HepG2 (cell line): ENCODE measurements around the gene ZNRF3. TPM values are rescaled to one million over a fixed set of nuclear protein-coding genes. Genes with fewer than 3 reads are reported as not detected.

Experiments
- ATAC-seq: fragments of 200-7000 bp; cut with Tn5 transposase; 3 replicates; pipeline ENCODE4 v1.9.1; 2020; ENCODE audit warnings: mild to moderate bottlenecking, moderate library complexity
- BruUV-seq: library from RNA; stranded (reverse); fragments of 400-500 nt; replicated peaks from 2 replicates; lab custom pipeline; 2021; lab: Mats Ljungman, UMichigan
- CTCF ChIA-PET: fragments of 300-600 bp; formaldehyde crosslinking; extraction: SDS; loops from one replicate; lab custom pipeline; 2021; ENCODE audit warnings: low total read pairs, inconsistent platforms, low intra/inter-chr PET ratio; lab: Yijun Ruan, JAX
- POLR2A ChIA-PET: fragments of 350-600 bp; sonication (Branson Sonifier 250); formaldehyde crosslinking; loops from one replicate; lab custom pipeline; 2020; ENCODE audit warnings: antibody characterized with exemption, inconsistent platforms; lab: Yijun Ruan, JAX
- DNase-seq: peaks from one replicate; pipeline ENCODE4 v3.0.0-alpha.2; 2015; ENCODE audit warnings: low spot score
- FAIRE-seq: peaks from 3 replicates; lab custom pipeline; 2011; peaks lifted over from hg19 to GRCh38; lab: Jason Lieb, UNC
- H2AFZ ChIP-seq: one replicate; pipeline ENCODE4 v1.6.1; 2011; ENCODE audit warnings: low read length, inconsistent platforms
- H3K27ac ChIP-seq: fragments of 300-600 bp; 3 replicates; pipeline ENCODE4 v1.8.0; 2011; ENCODE audit warnings: mixed run types, mild to moderate bottlenecking, mixed read lengths, low read length, inconsistent platforms; ENCODE audit not compliant: insufficient read depth; ENCODE audit errors: extremely low read length
- H3K27me3 ChIP-seq, 2 experiments: fragments of 200-600 bp in 1 of 2; 2 replicates in 1 of 2; 3 replicates in 1 of 2; pipeline versions ENCODE4 v1.6.0 to v1.8.0; 2011; ENCODE audit warnings: low read length in 2 of 2, mild to moderate bottlenecking in 2 of 2, moderate library complexity in 2 of 2, inconsistent platforms in 1 of 2; ENCODE audit not compliant: insufficient read depth in 2 of 2, control insufficient read depth in 1 of 2
- H3K36me3 ChIP-seq, 2 experiments: fragments of 200-600 bp in 1 of 2; replicated peaks in 1 of 2; 2 replicates in 1 of 2; 3 replicates in 1 of 2; pipeline versions ENCODE4 v1.5.1 to v1.8.0; 2011; ENCODE audit warnings: low read length in 2 of 2, inconsistent platforms in 1 of 2; ENCODE audit not compliant: insufficient read depth in 2 of 2, control insufficient read depth in 1 of 2
- H3K4me1 ChIP-seq: 2 replicates; pipeline ENCODE4 v1.5.1; 2012; ENCODE audit warnings: low read length, inconsistent platforms; ENCODE audit not compliant: insufficient read depth
- H3K4me2 ChIP-seq: 2 replicates; pipeline ENCODE4 v1.6.0; 2011; ENCODE audit warnings: low read depth, low read length, inconsistent platforms
- H3K4me3 ChIP-seq, 3 experiments: fragments of 200-600 bp in 1 of 3; sonication (generic), shearing (Covaris generic) in 1 of 3; replicated peaks in 1 of 3; 2 replicates each; pipeline ENCODE4 v1.5.1; 2011 to 2016; ENCODE audit warnings: low read length in 3 of 3, inconsistent platforms in 2 of 3, low read depth in 2 of 3, mild to moderate bottlenecking in 2 of 3, control low read depth in 1 of 3, mixed read lengths in 1 of 3; ENCODE audit not compliant: insufficient read depth in 1 of 3
- H3K79me2 ChIP-seq: one replicate; pipeline ENCODE4 v1.6.1; 2011; ENCODE audit warnings: low read length, inconsistent platforms; ENCODE audit not compliant: insufficient read depth
- H3K9ac ChIP-seq: 2 replicates; pipeline ENCODE4 v1.6.0; 2011; ENCODE audit warnings: mild to moderate bottlenecking, low read depth, low read length, inconsistent platforms; ENCODE audit not compliant: insufficient read depth
- H3K9me3 ChIP-seq: 2 replicates; pipeline ENCODE4 v1.5.1; 2012; ENCODE audit warnings: mild to moderate bottlenecking, low read length
- H4K20me1 ChIP-seq: 2 replicates; pipeline ENCODE4 v1.6.0; 2011; ENCODE audit warnings: inconsistent platforms, mild to moderate bottlenecking, low read length, moderate library complexity; ENCODE audit not compliant: insufficient read depth
- ARNTL ChIP-seq: sonication (generic); formaldehyde crosslinking; IDR thresholded peaks from 2 replicates; pipeline ENCODE4 v1.4.0; 2020; ENCODE audit warnings: mild to moderate bottlenecking, missing genetic modification reagents
- MXI1 ChIP-seq: IDR thresholded peaks from 3 replicates; pipeline ENCODE4 v1.6.1; 2012; ENCODE audit warnings: low read depth, low read length, inconsistent platforms, borderline replicate concordance
- NR2C2 ChIP-seq: sonication (generic); formaldehyde crosslinking; IDR thresholded peaks from 2 replicates; pipeline ENCODE4 v1.4.0; 2020; ENCODE audit warnings: missing genetic modification reagents, mild to moderate bottlenecking, moderate library complexity, borderline replicate concordance
- RORA ChIP-seq: sonication (generic); formaldehyde crosslinking; IDR thresholded peaks from 2 replicates; pipeline ENCODE4 v1.5.0; 2020; ENCODE audit warnings: mild to moderate bottlenecking, missing genetic modification reagents, moderate library complexity
- TOE1 ChIP-seq: sonication (generic); formaldehyde crosslinking; IDR thresholded peaks from 2 replicates; pipeline ENCODE4 v1.4.0; 2020; ENCODE audit warnings: mild to moderate bottlenecking, missing genetic modification reagents
- ZMYM2 ChIP-seq: sonication (generic); formaldehyde crosslinking; IDR thresholded peaks from 2 replicates; pipeline ENCODE4 v1.8.0; 2022; ENCODE audit warnings: mild to moderate bottlenecking, missing genetic modification reagents
- ZNF30 ChIP-seq: sonication (generic); formaldehyde crosslinking; IDR thresholded peaks from 2 replicates; pipeline ENCODE4 v1.5.0; 2020; ENCODE audit warnings: mild to moderate bottlenecking, missing genetic modification reagents
- ZNF326 ChIP-seq: sonication (generic); formaldehyde crosslinking; IDR thresholded peaks from 2 replicates; pipeline ENCODE4 v1.4.0; 2020; ENCODE audit warnings: missing genetic modification reagents, borderline replicate concordance
- ZNF335 ChIP-seq: sonication (generic); formaldehyde crosslinking; IDR thresholded peaks from 2 replicates; pipeline ENCODE4 v1.4.0; 2020; ENCODE audit warnings: missing genetic modification reagents
- ZNF383 ChIP-seq: sonication (generic); formaldehyde crosslinking; IDR thresholded peaks from 2 replicates; pipeline ENCODE4 v1.4.0; 2020; ENCODE audit warnings: missing genetic modification reagents, mild to moderate bottlenecking, borderline replicate concordance
- ZNF496 ChIP-seq: sonication (generic); formaldehyde crosslinking; IDR thresholded peaks from 2 replicates; pipeline ENCODE4 v1.8.1; 2023; ENCODE audit warnings: mild to moderate bottlenecking, moderate library complexity, missing genetic modification reagents; ENCODE audit not compliant: insufficient replicate concordance
- ZNF891 ChIP-seq: sonication (generic); formaldehyde crosslinking; IDR thresholded peaks from 2 replicates; pipeline ENCODE4 v1.5.0; 2020; ENCODE audit warnings: mild to moderate bottlenecking, missing genetic modification reagents
- WGBS: methylation state at CpG from one replicate; pipeline ENCODE4 v1.1.6; 2017; ENCODE audit warnings: low lambda C conversion rate; 5-methylcytosine and 5-hydroxymethylcytosine counted together
- in situ Hi-C: cut with HindIII; loops from 2 replicates; pipeline ENCODE4 v1.10.0; 2017; ENCODE audit warnings: low pct_unique_long_range_greater_than_20kb; ENCODE audit not compliant: extremely low pct_ligation_motif_present
- intact Hi-C: fragments of 100-400 bp; cut with micrococcal nuclease; formaldehyde crosslinking; loops from one replicate; pipeline ENCODE4 v1.10.0; 2022; ENCODE audit not compliant: unreplicated experiment
- polyA plus RNA-seq, 8 experiments: library from polyadenylated mRNA; depleted of rRNA in 3 of 8; stranded (reverse) in 7 of 8; unstranded in 1 of 8; fragments of >200 nt; fragmentation: Illumina TruSeq in 4 of 8; extraction: Trizol in 4 of 8; gene quantifications; 2 replicates each; pipeline versions ENCODE4 v1.2.1 to v1.2.3, GENCODE V29; 2011 to 2016; ENCODE audit warnings: low read depth in 4 of 8, missing spikeins in 1 of 8, mixed read lengths in 1 of 8; ENCODE audit not compliant: insufficient read depth in 1 of 8
- total RNA-seq, 5 experiments: library from RNA; depleted of rRNA; stranded (reverse); fragments of >200 nt; fragmentation: Illumina TruSeq; extraction: Trizol; gene quantifications; 2 replicates each; pipeline ENCODE4 v1.2.3, GENCODE V29; 2016; ENCODE audit warnings: low read depth in 1 of 5
- TF ChIP-seq, protein P1 (sequence below): sonication (generic); formaldehyde crosslinking; IDR thresholded peaks from 2 replicates; pipeline ENCODE4 v1.5.1; 2020; ENCODE audit warnings: mild to moderate bottlenecking, moderate library complexity, missing genetic modification reagents
- TF ChIP-seq, protein P2 (sequence below): sonication (generic); formaldehyde crosslinking; IDR thresholded peaks from 2 replicates; pipeline ENCODE4 v1.9.0; 2021; ENCODE audit warnings: missing genetic modification reagents, borderline replicate concordance
- TF ChIP-seq, protein P3 (sequence below): sonication (generic); formaldehyde crosslinking; IDR thresholded peaks from 2 replicates; pipeline ENCODE4 v1.5.1; 2020; ENCODE audit warnings: mild to moderate bottlenecking, missing genetic modification reagents, moderate library complexity

ZNRF3 gene
- total and polyA plus RNA-seq, 2 of the 13 experiments (the other 11 are each of a cell fraction or from before 2014, with no cell fraction given), result 20.3 to 36.7 TPM

DNA sequence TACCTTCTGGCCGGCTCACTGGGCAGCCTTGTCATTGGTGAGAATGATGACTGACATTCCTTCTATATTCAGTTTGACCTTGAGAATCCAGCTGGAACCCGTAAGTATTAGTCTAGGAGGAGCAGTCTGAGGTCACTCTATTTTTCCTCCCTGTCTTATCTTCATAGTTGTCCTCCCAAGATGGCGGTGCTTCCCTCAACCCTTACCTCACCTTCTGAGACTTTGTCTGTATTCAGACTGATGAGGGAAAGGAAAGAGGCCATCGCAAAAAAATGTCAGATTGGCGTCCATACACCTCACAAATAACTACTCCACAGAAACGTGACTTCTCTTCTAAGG, 195.5 kb downstream of the ZNRF3 start:
- POLR2A ChIA-PET, result no interaction called here
- H3K4me1 ChIP-seq, result peaks cover 17% of the 10 kb centered on the region

DNA sequence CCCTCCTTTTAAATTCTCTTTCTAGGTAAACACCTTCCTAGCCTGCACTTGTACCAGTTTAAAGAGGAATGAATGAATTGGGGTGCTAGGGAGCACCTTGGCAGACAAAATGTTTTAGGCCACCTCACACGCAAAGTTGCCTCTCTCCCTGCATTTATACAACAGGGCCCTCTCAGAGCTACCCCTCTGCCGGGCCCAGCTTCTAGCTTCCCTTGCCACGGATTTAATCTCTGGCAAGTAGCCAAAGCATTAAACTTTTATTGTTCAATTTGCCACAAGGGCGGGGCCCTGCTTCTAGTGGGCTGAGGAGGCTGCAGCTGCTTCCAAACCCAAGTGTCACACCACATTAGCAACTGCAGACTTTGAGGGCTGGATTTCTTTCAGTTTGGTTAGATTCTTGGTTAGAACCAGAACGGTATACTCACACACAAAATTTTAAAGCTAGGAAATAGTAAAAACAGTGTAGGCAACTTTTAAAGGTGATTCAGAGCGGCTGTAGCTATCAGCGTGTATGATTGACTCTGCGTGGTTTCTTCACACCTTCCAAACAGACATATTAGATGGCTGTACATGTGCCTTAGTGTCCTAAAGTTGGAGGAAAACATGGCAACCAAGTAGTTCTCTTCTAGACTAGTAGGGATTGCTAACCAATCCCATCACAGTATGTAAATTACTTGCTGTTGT, 196.0 kb downstream of the ZNRF3 start:
- intact Hi-C loops, result no loop called here
- in situ Hi-C loops, result no loop called here
- Histone ChIP-seq H4K20me1 (no peaks in the 10 kb centered on the region), H3K27me3 (no peaks in the 10 kb centered on the region), H3K4me1 (peaks cover 11% of the 10 kb centered on the region), H3K4me2 (no peak overlapping the region), H3K9me3 (no peaks in the 10 kb centered on the region), H3K27ac (no peak overlapping the region), H3K4me3 (no peak overlapping the region), H3K79me2 (no peaks in the 10 kb centered on the region), H3K9ac (no peak overlapping the region), H2AFZ (no peak overlapping the region), H3K36me3 (no peaks in the 10 kb centered on the region)
- POLR2A ChIA-PET, result no interaction called here
- WGBS, result 94% methylated on average over 8 of the region's 8 CpGs
- CTCF ChIA-PET, result no interaction called here
- FAIRE-seq (no peak), DNase-seq (no peak), ATAC-seq (no peak)
- no TSS peak for BruUV-seq
- TF ChIP-seq, protein P1, sequence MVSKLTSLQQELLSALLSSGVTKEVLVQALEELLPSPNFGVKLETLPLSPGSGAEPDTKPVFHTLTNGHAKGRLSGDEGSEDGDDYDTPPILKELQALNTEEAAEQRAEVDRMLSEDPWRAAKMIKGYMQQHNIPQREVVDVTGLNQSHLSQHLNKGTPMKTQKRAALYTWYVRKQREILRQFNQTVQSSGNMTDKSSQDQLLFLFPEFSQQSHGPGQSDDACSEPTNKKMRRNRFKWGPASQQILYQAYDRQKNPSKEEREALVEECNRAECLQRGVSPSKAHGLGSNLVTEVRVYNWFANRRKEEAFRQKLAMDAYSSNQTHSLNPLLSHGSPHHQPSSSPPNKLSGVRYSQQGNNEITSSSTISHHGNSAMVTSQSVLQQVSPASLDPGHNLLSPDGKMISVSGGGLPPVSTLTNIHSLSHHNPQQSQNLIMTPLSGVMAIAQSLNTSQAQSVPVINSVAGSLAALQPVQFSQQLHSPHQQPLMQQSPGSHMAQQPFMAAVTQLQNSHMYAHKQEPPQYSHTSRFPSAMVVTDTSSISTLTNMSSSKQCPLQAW (CRISPR knock-in tag), result no peak
- no peak for TF ChIP-seq TOE1 (CRISPR knock-in tag)
- TF ChIP-seq ZNF326 (CRISPR knock-in tag), result no peak
- TF ChIP-seq ARNTL, result no peak
- no peak for TF ChIP-seq NR2C2 (CRISPR knock-in tag)
- no peak for TF ChIP-seq MXI1
- TF ChIP-seq, protein P2, sequence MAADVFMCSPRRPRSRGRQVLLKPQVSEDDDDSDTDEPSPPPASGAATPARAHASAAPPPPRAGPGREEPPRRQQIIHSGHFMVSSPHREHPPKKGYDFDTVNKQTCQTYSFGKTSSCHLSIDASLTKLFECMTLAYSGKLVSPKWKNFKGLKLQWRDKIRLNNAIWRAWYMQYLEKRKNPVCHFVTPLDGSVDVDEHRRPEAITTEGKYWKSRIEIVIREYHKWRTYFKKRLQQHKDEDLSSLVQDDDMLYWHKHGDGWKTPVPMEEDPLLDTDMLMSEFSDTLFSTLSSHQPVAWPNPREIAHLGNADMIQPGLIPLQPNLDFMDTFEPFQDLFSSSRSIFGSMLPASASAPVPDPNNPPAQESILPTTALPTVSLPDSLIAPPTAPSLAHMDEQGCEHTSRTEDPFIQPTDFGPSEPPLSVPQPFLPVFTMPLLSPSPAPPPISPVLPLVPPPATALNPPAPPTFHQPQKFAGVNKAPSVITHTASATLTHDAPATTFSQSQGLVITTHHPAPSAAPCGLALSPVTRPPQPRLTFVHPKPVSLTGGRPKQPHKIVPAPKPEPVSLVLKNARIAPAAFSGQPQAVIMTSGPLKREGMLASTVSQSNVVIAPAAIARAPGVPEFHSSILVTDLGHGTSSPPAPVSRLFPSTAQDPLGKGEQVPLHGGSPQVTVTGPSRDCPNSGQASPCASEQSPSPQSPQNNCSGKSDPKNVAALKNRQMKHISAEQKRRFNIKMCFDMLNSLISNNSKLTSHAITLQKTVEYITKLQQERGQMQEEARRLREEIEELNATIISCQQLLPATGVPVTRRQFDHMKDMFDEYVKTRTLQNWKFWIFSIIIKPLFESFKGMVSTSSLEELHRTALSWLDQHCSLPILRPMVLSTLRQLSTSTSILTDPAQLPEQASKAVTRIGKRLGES (CRISPR knock-in tag), result no peak
- no peak for TF ChIP-seq ZMYM2 (CRISPR knock-in tag)
- no peak for TF ChIP-seq RORA

More for the DNA sequence above, 195.5 kb downstream of the ZNRF3 start:
- Histone ChIP-seq H3K4me2 (no peak overlapping the region), H3K27me3 (no peaks in the 10 kb centered on the region), H2AFZ (no peak overlapping the region), H3K27ac (no peak overlapping the region), H3K4me3 (no peak overlapping the region), H3K36me3 (no peaks in the 10 kb centered on the region), H3K9me3 (no peaks in the 10 kb centered on the region), H3K9ac (no peak overlapping the region), H3K79me2 (no peaks in the 10 kb centered on the region), H4K20me1 (0 out of 2 replicates have a peak, but pooled peaks cover 4% of the 10 kb centered on the region)
- no peak for FAIRE-seq
- BruUV-seq, result no TSS peak
- intact Hi-C loops, result no loop called here
- WGBS, result 92% methylated on average over 6 of the region's 6 CpGs
- no peak for DNase-seq
- TF ChIP-seq ZNF891 (CRISPR knock-in tag) (no peak), ZNF335 (CRISPR knock-in tag) (no peak), ZNF30 (CRISPR knock-in tag) (no peak), ZNF496 (CRISPR knock-in tag) (no peak), ZNF383 (CRISPR knock-in tag) (no peak)
- TF ChIP-seq, protein P3, sequence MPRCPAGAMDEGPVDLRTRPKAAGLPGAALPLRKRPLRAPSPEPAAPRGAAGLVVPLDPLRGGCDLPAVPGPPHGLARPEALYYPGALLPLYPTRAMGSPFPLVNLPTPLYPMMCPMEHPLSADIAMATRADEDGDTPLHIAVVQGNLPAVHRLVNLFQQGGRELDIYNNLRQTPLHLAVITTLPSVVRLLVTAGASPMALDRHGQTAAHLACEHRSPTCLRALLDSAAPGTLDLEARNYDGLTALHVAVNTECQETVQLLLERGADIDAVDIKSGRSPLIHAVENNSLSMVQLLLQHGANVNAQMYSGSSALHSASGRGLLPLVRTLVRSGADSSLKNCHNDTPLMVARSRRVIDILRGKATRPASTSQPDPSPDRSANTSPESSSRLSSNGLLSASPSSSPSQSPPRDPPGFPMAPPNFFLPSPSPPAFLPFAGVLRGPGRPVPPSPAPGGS (CRISPR knock-in tag), result no peak
- ATAC-seq, result no peak
- CTCF ChIA-PET, result no interaction called here
- in situ Hi-C loops, result no loop called here
